MM.1S (cell line): ENCODE results near the gene DPH6.

Experiments
- DNase-seq: peaks from one replicate; pipeline ENCODE4 v3.0.0-alpha.2; 2015
- H2AFZ ChIP-seq: fragments of 300-600 bp; sonication (generic); 2 replicates; pipeline ENCODE4 v1.6.0; 2016; ENCODE audit warnings: antibody characterized with exemption, low read length
- H3F3A ChIP-seq: fragments of 300-600 bp; sonication (generic); 2 replicates; pipeline ENCODE4 v1.6.1; 2016; ENCODE audit warnings: mild to moderate bottlenecking, antibody characterized with exemption, low read length, moderate library complexity, mixed read lengths; ENCODE audit not compliant: insufficient read depth
- H3K27ac ChIP-seq: fragments of 300-600 bp; sonication (generic); 2 replicates; pipeline ENCODE4 v1.5.1; 2016; ENCODE audit warnings: mild to moderate bottlenecking, low read length
- H3K27me3 ChIP-seq: fragments of 300-600 bp; sonication (generic); replicated peaks from 2 replicates; pipeline ENCODE4 v1.6.0; 2016; ENCODE audit warnings: low read length; ENCODE audit not compliant: insufficient read depth
- H3K36me3 ChIP-seq: fragments of 300-600 bp; sonication (generic); replicated peaks from 2 replicates; pipeline ENCODE4 v1.6.1; 2016; ENCODE audit warnings: mild to moderate bottlenecking, low read length, mixed read lengths; ENCODE audit not compliant: insufficient read depth
- H3K4me1 ChIP-seq: fragments of 300-600 bp; sonication (generic); 2 replicates; pipeline ENCODE4 v1.6.1; 2016; ENCODE audit warnings: low read length, mixed read lengths
- H3K4me2 ChIP-seq: fragments of 300-600 bp; sonication (generic); 2 replicates; pipeline ENCODE4 v1.6.0; 2016; ENCODE audit warnings: low read depth, low read length
- H3K4me3 ChIP-seq: fragments of 300-600 bp; sonication (generic); 2 replicates; pipeline ENCODE4 v1.5.1; 2016; ENCODE audit warnings: low read length, mixed read lengths
- H3K79me2 ChIP-seq: fragments of 300-600 bp; sonication (generic); 2 replicates; pipeline ENCODE4 v1.6.1; 2016; ENCODE audit warnings: mixed run types, low read length, mixed read lengths
- H3K9ac ChIP-seq: fragments of 300-600 bp; sonication (generic); 2 replicates; pipeline ENCODE4 v1.6.1; 2016; ENCODE audit warnings: low read length, mixed read lengths
- H3K9me2 ChIP-seq: fragments of 300-600 bp; sonication (generic); replicated peaks from 2 replicates; pipeline ENCODE4 v1.6.1; 2016; ENCODE audit warnings: mild to moderate bottlenecking, low read length, mixed read lengths; ENCODE audit not compliant: insufficient read depth
- H3K9me3 ChIP-seq: fragments of 300-600 bp; sonication (generic); replicated peaks from 2 replicates; pipeline ENCODE4 v1.6.1; 2016; ENCODE audit warnings: mild to moderate bottlenecking, low read length, mixed read lengths; ENCODE audit not compliant: insufficient read depth
- H4K20me1 ChIP-seq: fragments of 300-600 bp; sonication (generic); 2 replicates; pipeline ENCODE4 v1.6.1; 2016; ENCODE audit warnings: mild to moderate bottlenecking, low read length, moderate library complexity, mixed read lengths; ENCODE audit not compliant: insufficient read depth
- CTCF ChIP-seq: fragments of 300-600 bp; sonication (generic); IDR thresholded peaks from 2 replicates; pipeline ENCODE4 v1.5.1; 2016; ENCODE audit warnings: antibody characterized with exemption, low read length, mixed read lengths
- EZH2 ChIP-seq: fragments of 300-600 bp; sonication (generic); optimal IDR thresholded peaks from 2 replicates; pipeline ENCODE3; 2017; ENCODE audit warnings: low read depth, mild to moderate bottlenecking, antibody characterized with exemption, low read length, mixed read lengths
- EZH2phosphoT487 ChIP-seq: fragments of 300-600 bp; sonication (generic); IDR thresholded peaks from 2 replicates; pipeline ENCODE4 v1.6.1; 2018; ENCODE audit warnings: antibody characterized with exemption, low read length

The DPH6 gene

GRCh38 chr15:35565901-35566300 lies 19.9 kb upstream of the DPH6 start:
- no peaks in the 10 kb centered on the region for H3K4me1 ChIP-seq
- no peak for TF ChIP-seq EZH2
- TF ChIP-seq CTCF, result no peak
- no peak for TF ChIP-seq EZH2phosphoT487
- no peaks in the 10 kb centered on the region for H3K36me3 ChIP-seq
- H3K79me2 ChIP-seq, result no peaks in the 10 kb centered on the region
- H3K27me3 ChIP-seq, result no peaks in the 10 kb centered on the region
- H2AFZ ChIP-seq, result no peak overlapping the region
- no peaks in the 10 kb centered on the region for H3K9me2 ChIP-seq
- no peak overlapping the region for H3K27ac ChIP-seq
- H3K4me2 ChIP-seq, result no peak overlapping the region
- H3F3A ChIP-seq, result no peaks in the 10 kb centered on the region
- no peak overlapping the region for H3K9ac ChIP-seq
- DNase-seq, result no peak
- H3K4me3 ChIP-seq, result no peak overlapping the region
- H3K9me3 ChIP-seq, result no peaks in the 10 kb centered on the region
- H4K20me1 ChIP-seq, result no peaks in the 10 kb centered on the region

GRCh38 chr15:35562641-35563040 lies 16.7 kb upstream of the DPH6 start:
- Histone ChIP-seq H3K4me1 (peaks cover 12% of the 10 kb centered on the region; the same call in 1 of the 2 replicates), H4K20me1 (no peaks in the 10 kb centered on the region), H2AFZ (no peak overlapping the region), H3K4me2 (no peak overlapping the region), H3K27ac (no peak overlapping the region), H3F3A (no peaks in the 10 kb centered on the region), H3K4me3 (no peak overlapping the region), H3K9me3 (no peaks in the 10 kb centered on the region), H3K27me3 (no peaks in the 10 kb centered on the region), H3K36me3 (no peaks in the 10 kb centered on the region), H3K9me2 (no peaks in the 10 kb centered on the region), H3K9ac (no peak overlapping the region), H3K79me2 (no peaks in the 10 kb centered on the region)
- TF ChIP-seq EZH2 (no peak), CTCF (no peak), EZH2phosphoT487 (no peak)
- DNase-seq, result no peak

GRCh38 chr15:35561308-35561707 lies 15.3 kb upstream of the DPH6 start:
- TF ChIP-seq EZH2phosphoT487 (no peak), CTCF (no peak), EZH2 (no peak)
- no peak overlapping the region for H3K27ac ChIP-seq
- no peaks in the 10 kb centered on the region for H3K9me2 ChIP-seq
- no peaks in the 10 kb centered on the region for H3K27me3 ChIP-seq
- no peaks in the 10 kb centered on the region for H3F3A ChIP-seq
- H3K36me3 ChIP-seq, result no peaks in the 10 kb centered on the region
- no peaks in the 10 kb centered on the region for H4K20me1 ChIP-seq
- H3K4me1 ChIP-seq, result peaks cover 12% of the 10 kb centered on the region; the same call in 1 of the 2 replicates
- DNase-seq, result no peak
- no peak overlapping the region for H3K4me3 ChIP-seq
- no peaks in the 10 kb centered on the region for H3K79me2 ChIP-seq
- H2AFZ ChIP-seq, result no peak overlapping the region
- H3K4me2 ChIP-seq, result no peak overlapping the region
- no peaks in the 10 kb centered on the region for H3K9me3 ChIP-seq
- H3K9ac ChIP-seq, result no peak overlapping the region

GRCh38 chr15:35560870-35561269 lies 14.9 kb upstream of the DPH6 start:
- H3K4me1 ChIP-seq, result peaks cover 12% of the 10 kb centered on the region; the same call in 1 of the 2 replicates
- H3K27me3 ChIP-seq, result no peaks in the 10 kb centered on the region
- no peak overlapping the region for H3K4me3 ChIP-seq
- H2AFZ ChIP-seq, result no peak overlapping the region
- H3K9ac ChIP-seq, result no peak overlapping the region
- H3K9me2 ChIP-seq, result no peaks in the 10 kb centered on the region
- H3K79me2 ChIP-seq, result no peaks in the 10 kb centered on the region
- no peaks in the 10 kb centered on the region for H4K20me1 ChIP-seq
- H3K27ac ChIP-seq, result no peak overlapping the region
- H3F3A ChIP-seq, result no peaks in the 10 kb centered on the region
- no peaks in the 10 kb centered on the region for H3K9me3 ChIP-seq
- no peaks in the 10 kb centered on the region for H3K36me3 ChIP-seq
- no peak for DNase-seq
- TF ChIP-seq EZH2 (no peak), CTCF (no peak), EZH2phosphoT487 (no peak)
- no peak overlapping the region for H3K4me2 ChIP-seq
